ENCODE data around the gene ZNF333.

ZNF333 gene

GRCh38 chr19:14672188-14672872 is 17.5 kb upstream of the ZNF333 start:
- Histone ChIP-seq H3K36me3 (ENCODE audit: control insufficient read depth in 2 of 2, insufficient read depth in 2 of 2, low read length in 2 of 2) (no peaks in the 10 kb centered on the region), H3K27ac (ENCODE audit: low read length) (no peak overlapping the region), H3K27me3 (ENCODE audit: control insufficient read depth in 1 of 2, insufficient read depth in 2 of 2, low read length in 2 of 2) (peaks cover 0 to 5% of the 10 kb centered on the region in 2 donors), H3K4me3 (ENCODE audit: low read length in 2 of 2) (no peak overlapping the region), H3K9ac (ENCODE audit: low read length in 2 of 2) (no peak overlapping the region), H3K9me3 (ENCODE audit: control insufficient read depth in 2 of 2, low read length in 2 of 2) (peaks cover 9% of the 10 kb centered on the region in 2 donors), H3K4me1 (ENCODE audit: control insufficient read depth, insufficient read depth, low read length) (no peaks in the 10 kb centered on the region)

GRCh38 chr19:14673088-14673487 is 16.8 kb upstream of the ZNF333 start:
- Histone ChIP-seq H3K36me3 (ENCODE audit: control insufficient read depth in 2 of 2, insufficient read depth in 2 of 2, low read length in 2 of 2) (no peaks in the 10 kb centered on the region), H3K9me3 (ENCODE audit: control insufficient read depth in 2 of 2, low read length in 2 of 2) (peaks cover 9% of the 10 kb centered on the region in 2 donors), H3K4me3 (ENCODE audit: low read length in 2 of 2) (no peak overlapping the region), H3K9ac (ENCODE audit: low read length in 2 of 2) (no peak overlapping the region), H3K4me1 (ENCODE audit: control insufficient read depth, insufficient read depth, low read length) (no peaks in the 10 kb centered on the region), H3K27me3 (ENCODE audit: control insufficient read depth in 1 of 2, insufficient read depth in 2 of 2, low read length in 2 of 2) (peaks cover 0 to 5% of the 10 kb centered on the region in 2 donors), H3K27ac (ENCODE audit: low read length) (no peak overlapping the region)

GRCh38 chr19:14674764-14675163 is 15.1 kb upstream of the ZNF333 start, which contains the start of gene ADGRE3:
Gene ADGRE3, minus strand, starts transcription at chr19:14674844. Its CDS starts 74 bp downstream, at chr19:14674770.
- Histone ChIP-seq H3K27me3 (ENCODE audit: control insufficient read depth in 1 of 2, insufficient read depth in 2 of 2, low read length in 2 of 2) (peaks cover 0 to 5% of the 10 kb centered on the region in 2 donors), H3K9ac (ENCODE audit: low read length in 2 of 2) (no peak within 1 kb of the TSS), H3K4me3 (ENCODE audit: low read length in 2 of 2) (no peak within 1 kb of the TSS), H3K9me3 (ENCODE audit: control insufficient read depth in 2 of 2, low read length in 2 of 2) (peaks cover 6% of the 10 kb centered on the region in 2 donors), H3K27ac (ENCODE audit: low read length) (no peak within 1 kb of the TSS), H3K4me1 (ENCODE audit: control insufficient read depth, insufficient read depth, low read length) (no peaks in the 10 kb centered on the region), H3K36me3 (ENCODE audit: control insufficient read depth in 2 of 2, insufficient read depth in 2 of 2, low read length in 2 of 2) (no peaks in the 10 kb centered on the region)

- no peaks in the 10 kb centered on the region for H3K4me1 ChIP-seq (ENCODE audit: control insufficient read depth, insufficient read depth, low read length)
- H3K9ac ChIP-seq (ENCODE audit: low read length in 2 of 2), result no peak overlapping the region
- H3K9me3 ChIP-seq (ENCODE audit: control insufficient read depth in 2 of 2, low read length in 2 of 2), result no peaks in the 10 kb centered on the region
- H3K4me3 ChIP-seq (ENCODE audit: low read length in 2 of 2), result no peak overlapping the region
- peaks cover 0 to 5% of the 10 kb centered on the region in 2 donors for H3K27me3 ChIP-seq (ENCODE audit: control insufficient read depth in 1 of 2, insufficient read depth in 2 of 2, low read length in 2 of 2)
- no peaks in the 10 kb centered on the region for H3K36me3 ChIP-seq (ENCODE audit: control insufficient read depth in 2 of 2, insufficient read depth in 2 of 2, low read length in 2 of 2)
- no peak overlapping the region for H3K27ac ChIP-seq (ENCODE audit: low read length)
Measured at GRCh38 chr19:14676762-14677161, 13.1 kb upstream of the ZNF333 start.

- Histone ChIP-seq H3K4me3 (ENCODE audit: low read length in 2 of 2) (no peak overlapping the region), H3K27me3 (ENCODE audit: control insufficient read depth in 1 of 2, insufficient read depth in 2 of 2, low read length in 2 of 2) (peaks cover 0 to 3% of the 10 kb centered on the region in 2 donors), H3K9ac (ENCODE audit: low read length in 2 of 2) (no peak overlapping the region), H3K36me3 (ENCODE audit: control insufficient read depth in 2 of 2, insufficient read depth in 2 of 2, low read length in 2 of 2) (no peaks in the 10 kb centered on the region), H3K27ac (ENCODE audit: low read length) (no peak overlapping the region), H3K9me3 (ENCODE audit: control insufficient read depth in 2 of 2, low read length in 2 of 2) (no peaks in the 10 kb centered on the region), H3K4me1 (ENCODE audit: control insufficient read depth, insufficient read depth, low read length) (no peaks in the 10 kb centered on the region)
Measured at GRCh38 chr19:14677464-14677863, 12.4 kb upstream of the ZNF333 start.

GRCh38 chr19:14678199-14678598 is 11.6 kb upstream of the ZNF333 start:
- Histone ChIP-seq H3K36me3 (ENCODE audit: control insufficient read depth in 2 of 2, insufficient read depth in 2 of 2, low read length in 2 of 2) (no peaks in the 10 kb centered on the region), H3K4me3 (ENCODE audit: low read length in 2 of 2) (no peak overlapping the region), H3K27me3 (ENCODE audit: control insufficient read depth in 1 of 2, insufficient read depth in 2 of 2, low read length in 2 of 2) (peaks cover 2 to 3% of the 10 kb centered on the region in 2 donors), H3K27ac (ENCODE audit: low read length) (no peak overlapping the region), H3K4me1 (ENCODE audit: control insufficient read depth, insufficient read depth, low read length) (no peaks in the 10 kb centered on the region), H3K9ac (ENCODE audit: low read length in 2 of 2) (no peak overlapping the region), H3K9me3 (ENCODE audit: control insufficient read depth in 2 of 2, low read length in 2 of 2) (no peaks in the 10 kb centered on the region)

- Histone ChIP-seq H3K36me3 (ENCODE audit: control insufficient read depth in 2 of 2, insufficient read depth in 2 of 2, low read length in 2 of 2) (no peaks in the 10 kb centered on the region), H3K9ac (ENCODE audit: low read length in 2 of 2) (no peak overlapping the region), H3K9me3 (ENCODE audit: control insufficient read depth in 2 of 2, low read length in 2 of 2) (no peaks in the 10 kb centered on the region), H3K4me3 (ENCODE audit: low read length in 2 of 2) (no peak overlapping the region), H3K4me1 (ENCODE audit: control insufficient read depth, insufficient read depth, low read length) (no peaks in the 10 kb centered on the region), H3K27ac (ENCODE audit: low read length) (no peak overlapping the region), H3K27me3 (ENCODE audit: control insufficient read depth in 1 of 2, insufficient read depth in 2 of 2, low read length in 2 of 2) (peaks cover 0 to 2% of the 10 kb centered on the region in 2 donors)
Measured at GRCh38 chr19:14682084-14682483, 7.8 kb upstream of the ZNF333 start.

- Histone ChIP-seq H3K4me3 (ENCODE audit: low read length in 2 of 2) (no peak overlapping the region), H3K27ac (ENCODE audit: low read length) (no peak overlapping the region), H3K27me3 (ENCODE audit: control insufficient read depth in 1 of 2, insufficient read depth in 2 of 2, low read length in 2 of 2) (peaks cover 0 to 2% of the 10 kb centered on the region in 2 donors), H3K9me3 (ENCODE audit: control insufficient read depth in 2 of 2, low read length in 2 of 2) (no peaks in the 10 kb centered on the region), H3K36me3 (ENCODE audit: control insufficient read depth in 2 of 2, insufficient read depth in 2 of 2, low read length in 2 of 2) (no peaks in the 10 kb centered on the region), H3K4me1 (ENCODE audit: control insufficient read depth, insufficient read depth, low read length) (no peaks in the 10 kb centered on the region), H3K9ac (ENCODE audit: low read length in 2 of 2) (no peak overlapping the region)
Measured at GRCh38 chr19:14683439-14683838, 6.4 kb upstream of the ZNF333 start.

- Histone ChIP-seq H3K4me1 (ENCODE audit: control insufficient read depth, insufficient read depth, low read length) (no peaks in the 10 kb centered on the region), H3K9ac (ENCODE audit: low read length in 2 of 2) (no peak overlapping the region), H3K36me3 (ENCODE audit: control insufficient read depth in 2 of 2, insufficient read depth in 2 of 2, low read length in 2 of 2) (no peaks in the 10 kb centered on the region), H3K9me3 (ENCODE audit: control insufficient read depth in 2 of 2, low read length in 2 of 2) (no peaks in the 10 kb centered on the region), H3K4me3 (ENCODE audit: low read length in 2 of 2) (no peak overlapping the region), H3K27ac (ENCODE audit: low read length) (no peak overlapping the region), H3K27me3 (ENCODE audit: control insufficient read depth in 1 of 2, insufficient read depth in 2 of 2, low read length in 2 of 2) (peaks cover 0 to 2% of the 10 kb centered on the region in 2 donors)
Measured at GRCh38 chr19:14686411-14686810, 3.4 kb upstream of the ZNF333 start.

- no peaks in the 10 kb centered on the region for H3K27me3 ChIP-seq (ENCODE audit: control insufficient read depth in 1 of 2, insufficient read depth in 2 of 2, low read length in 2 of 2)
- H3K9me3 ChIP-seq (ENCODE audit: control insufficient read depth in 2 of 2, low read length in 2 of 2), result no peaks in the 10 kb centered on the region
- H3K4me3 ChIP-seq (ENCODE audit: low read length in 2 of 2), result no peak overlapping the region
- H3K36me3 ChIP-seq (ENCODE audit: control insufficient read depth in 2 of 2, insufficient read depth in 2 of 2, low read length in 2 of 2), result peaks cover 30 to 39% of the 10 kb centered on the region in 2 donors
- H3K9ac ChIP-seq (ENCODE audit: low read length in 2 of 2), result no peak overlapping the region
- peaks cover 2% of the 10 kb centered on the region for H3K4me1 ChIP-seq (ENCODE audit: control insufficient read depth, insufficient read depth, low read length)
- no peak overlapping the region for H3K27ac ChIP-seq (ENCODE audit: low read length)
Measured at GRCh38 chr19:14694641-14695266, 4.9 kb downstream of the ZNF333 start.

GRCh38 chr19:14695471-14695870 is 5.6 kb downstream of the ZNF333 start:
- Histone ChIP-seq H3K4me1 (ENCODE audit: control insufficient read depth, insufficient read depth, low read length) (peaks cover 2% of the 10 kb centered on the region), H3K36me3 (ENCODE audit: control insufficient read depth in 2 of 2, insufficient read depth in 2 of 2, low read length in 2 of 2) (peaks cover 37 to 45% of the 10 kb centered on the region in 2 donors)

More at GRCh38 chr19:14695471-14695870, 5.6 kb downstream of the ZNF333 start:
- Histone ChIP-seq H3K9me3 (ENCODE audit: control insufficient read depth in 2 of 2, low read length in 2 of 2) (no peaks in the 10 kb centered on the region), H3K27me3 (ENCODE audit: control insufficient read depth in 1 of 2, insufficient read depth in 2 of 2, low read length in 2 of 2) (no peaks in the 10 kb centered on the region), H3K27ac (ENCODE audit: low read length) (no peak overlapping the region), H3K4me3 (ENCODE audit: low read length in 2 of 2) (no peak overlapping the region), H3K9ac (ENCODE audit: low read length in 2 of 2) (no peak overlapping the region)
